ENCODE results near the gene ANKRD39. TPM values are rescaled to one million over a fixed set of nuclear protein-coding genes. Genes with fewer than 3 reads are reported as not detected.

ANKRD39 gene
- total and polyA plus RNA-seq, 2 of the 4 experiments (the other 2 are of a cell fraction): 12.5 to 17.0 TPM

GRCh38 chr2:96800061-96801004 is 57.5 kb downstream of the ANKRD39 start (continued):
- TF ChIP-seq MAFK (IDR thresholded peaks at IDR 0.05; ENCODE audit: low read depth, low read length) (no peak), CEBPB (IDR thresholded peaks at IDR 0.05; ENCODE audit: low read depth, low read length) (no peak)

GRCh38 chr2:96799623-96799935 is 58.2 kb downstream of the ANKRD39 start:
- ChIA-PET CTCF (no interaction called here), POLR2A (ENCODE audit: unreplicated experiment) (no interaction called here)
- H3K4me1 ChIP-seq (ENCODE audit: control insufficient read depth, insufficient read depth, low read length): no peaks in the 10 kb centered on the region
- H2AK5ac ChIP-seq (ENCODE audit: low read depth, low read length): no peak overlapping the region
- H3K4me2 ChIP-seq (ENCODE audit: low read depth, low read length): no peak overlapping the region
- H3K79me1 ChIP-seq (ENCODE audit: low read depth in 1 of 2, low read length in 2 of 2): no peaks in the 10 kb centered on the region
- H2BK20ac ChIP-seq (ENCODE audit: low read depth, low read length): no peak overlapping the region
- H2BK120ac ChIP-seq (ENCODE audit: low read depth, low read length): no peak overlapping the region
- H3K4me3 ChIP-seq (ENCODE audit: insufficient read depth, low read depth, low read length): no peak overlapping the region
- H2BK5ac ChIP-seq (ENCODE audit: low read depth, low read length, poor library complexity, severe bottlenecking): no peak overlapping the region
- no peak overlapping the region for H2AK9ac ChIP-seq (replicated peaks; ENCODE audit: low read depth, low read length, poor library complexity)
- H4K5ac ChIP-seq (ENCODE audit: low read depth, low read length): no peak overlapping the region
- no peak overlapping the region for H2BK15ac ChIP-seq (ENCODE audit: low read depth, low read length)
- H3K56ac ChIP-seq (ENCODE audit: extremely low read depth, insufficient read depth, low read length): no peak overlapping the region
- no peaks in the 10 kb centered on the region for H3K27me3 ChIP-seq (ENCODE audit: control insufficient read depth, insufficient read depth, low read length)
- intact Hi-C loops (cut with micrococcal nuclease): no loop called here
- no peak overlapping the region for H2AFZ ChIP-seq (replicated peaks; ENCODE audit: low read length, poor library complexity)
- ATAC-seq (ENCODE audit: low read depth) (no peak), DNase-seq (no peak)
- dilution Hi-C loops (cut with HindIII; ENCODE audit: low sequenced_read_pairs, unreplicated experiment): no loop called here
- H4K8ac ChIP-seq (ENCODE audit: low read depth in 2 of 2, low read length in 2 of 2): no peak overlapping the region
- H3K9ac ChIP-seq (ENCODE audit: low read depth, low read length): no peak overlapping the region
- H3K14ac ChIP-seq (replicated peaks; ENCODE audit: low read depth, low read length): no peak overlapping the region
- no TSS peak for BruUV-seq (replicated peaks)
- no peak overlapping the region for H3K27ac ChIP-seq (ENCODE audit: insufficient read depth, low read length)
- WGBS, 2 experiments (ENCODE audit: extremely low coverage in 2 of 2, insufficient read length in 1 of 2): 85% methylated on average over 4 of the region's 8 CpGs; no CpG with 5 or more reads in 1 of the 2 experiments
- no peak overlapping the region for H4K91ac ChIP-seq (ENCODE audit: insufficient read depth, low read depth, low read length)
- H4K20me1 ChIP-seq (ENCODE audit: insufficient read depth, low read length): no peaks in the 10 kb centered on the region
- no peak overlapping the region for H3K23ac ChIP-seq (ENCODE audit: low read depth, low read length)
- no peak overlapping the region for H3K18ac ChIP-seq (ENCODE audit: low read depth, low read length)
- no peaks in the 10 kb centered on the region for H3K9me3 ChIP-seq (ENCODE audit: control insufficient read depth, insufficient read depth, low read length)
- H3K4ac ChIP-seq (ENCODE audit: low read depth, low read length): no peak overlapping the region
- H3K36me3 ChIP-seq (ENCODE audit: control insufficient read depth, insufficient read depth, low read length): peaks cover 2% of the 10 kb centered on the region
- 0 out of 2 replicates have a peak, but pooled peaks cover 3% of the 10 kb centered on the region for H3K9me1 ChIP-seq (ENCODE audit: insufficient read depth, low read length)
- in situ Hi-C loops (cut with MboI; ENCODE audit: low sequenced_read_pairs): no loop called here
- TF ChIP-seq NFE2L2 (IDR thresholded peaks at IDR 0.05; ENCODE audit: low read depth, low read length) (no peak), RAD21 (IDR thresholded peaks at IDR 0.05; ENCODE audit: low read length) (no peak), RFX5 (IDR thresholded peaks at IDR 0.05; ENCODE audit: low read depth, low read length) (no peak), MAZ (IDR thresholded peaks at IDR 0.05; ENCODE audit: borderline replicate concordance, low read depth, low read length) (no peak), MAFK (IDR thresholded peaks at IDR 0.05; ENCODE audit: low read depth, low read length) (no peak), CTCF (conservative IDR thresholded peaks at IDR 0.05; ENCODE audit: low read depth, low read length) (no peak), MXI1 (IDR thresholded peaks at IDR 0.05; ENCODE audit: borderline replicate concordance, low read depth, low read length) (no peak), BHLHE40 (IDR thresholded peaks at IDR 0.05; ENCODE audit: low read depth, low read length) (no peak), CEBPB (IDR thresholded peaks at IDR 0.05; ENCODE audit: low read depth, low read length) (no peak), RCOR1 (IDR thresholded peaks at IDR 0.05; ENCODE audit: insufficient replicate concordance, low read length) (no peak), POLR2A (IDR thresholded peaks at IDR 0.05; ENCODE audit: low read depth, low read length) (no peak), ELK1 (IDR thresholded peaks at IDR 0.05; ENCODE audit: borderline replicate concordance, low read depth, low read length) (no peak)

All from IMR-90 (cell line).